ENCODE measurements around the gene BACH2. TPM values are rescaled to one million over a fixed set of nuclear protein-coding genes. Genes with fewer than 3 reads are reported as not detected.

Gene BACH2
- total RNA-seq, 1 experiment from 2014 or later, result 3.3 TPM

DNA sequence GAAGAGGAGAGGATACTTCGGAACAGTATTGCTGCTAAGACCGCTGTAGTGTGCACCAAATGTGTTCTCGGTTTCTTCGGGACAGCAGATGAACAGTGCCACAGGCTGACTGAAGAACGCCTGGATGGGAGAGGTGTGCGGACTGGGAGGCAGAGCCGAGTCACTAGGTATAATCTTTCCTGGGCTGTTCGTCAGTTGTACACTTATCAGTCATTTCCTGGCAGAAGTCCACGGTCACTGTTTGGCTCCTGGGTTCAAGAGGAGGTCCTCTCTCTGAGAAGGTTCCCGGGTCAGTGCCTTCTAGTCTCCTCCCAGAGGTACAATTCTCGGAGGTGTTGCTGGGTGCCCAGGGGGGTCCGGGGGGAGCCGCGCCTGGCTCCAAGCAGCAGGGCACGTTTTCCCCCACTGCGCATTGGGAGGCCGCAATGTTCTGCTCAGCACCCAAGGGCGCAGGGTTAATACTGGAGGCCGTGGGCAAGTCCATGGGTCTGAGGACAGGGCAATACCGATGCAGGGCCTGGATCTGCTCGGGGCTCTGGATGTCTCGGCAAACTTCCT is 364.3 kb downstream of the BACH2 start:
- Histone ChIP-seq H2AFZ (ENCODE audit: low read depth, low read length, poor library complexity, severe bottlenecking) (no peak overlapping the region), H3K27ac (ENCODE audit: low read depth, low read length) (no peak overlapping the region), H3K79me2 (ENCODE audit: insufficient read depth, low read length) (no peaks in the 10 kb centered on the region), H3K27me3 (ENCODE audit: insufficient read depth, low read length) (no peaks in the 10 kb centered on the region), H3K9me2 (ENCODE audit: insufficient read depth) (no peaks in the 10 kb centered on the region), H3K4me2 (ENCODE audit: low read length) (no peak overlapping the region), H3K4me3 (replicated peaks in 1 of 2; ENCODE audit: low read depth in 1 of 2, low read length in 2 of 2) (no peak overlapping the region), H3K4me1 (ENCODE audit: control insufficient read depth in 1 of 2, insufficient read depth in 2 of 2, low read length in 2 of 2) (no peaks in the 10 kb centered on the region), H3K36me3 (ENCODE audit: control insufficient read depth in 1 of 2, insufficient read depth in 2 of 2, low read length in 2 of 2) (no peaks in the 10 kb centered on the region), H4K20me1 (ENCODE audit: insufficient read depth) (no peaks in the 10 kb centered on the region), H3K9me3 (ENCODE audit: control insufficient read depth in 1 of 2, insufficient read depth in 1 of 2, low read depth in 1 of 2, low read length in 2 of 2) (no peaks in the 10 kb centered on the region), H3K9ac (ENCODE audit: low read length) (no peak overlapping the region)
- ATAC-seq (no peak), DNase-seq (ENCODE audit: low read depth, low spot score) (no peak)
- RAD21 ChIA-PET (ENCODE audit: low non-redundant PET in 1 of 2, low total read pairs in 2 of 2, uncharacterized antibody in 2 of 2, unreplicated experiment in 2 of 2), result no interaction called here
- no peak for TF ChIP-seq POLR2A (IDR thresholded peaks at IDR 0.05; ENCODE audit: borderline replicate concordance, extremely low read depth, insufficient read depth, insufficient read length)
- intact Hi-C loops (cut with micrococcal nuclease), result no loop called here
- CTCF ChIA-PET, result no interaction called here
- POLR2A ChIA-PET, result no interaction called here
- BruUV-seq (replicated peaks), result no TSS peak

DNA sequence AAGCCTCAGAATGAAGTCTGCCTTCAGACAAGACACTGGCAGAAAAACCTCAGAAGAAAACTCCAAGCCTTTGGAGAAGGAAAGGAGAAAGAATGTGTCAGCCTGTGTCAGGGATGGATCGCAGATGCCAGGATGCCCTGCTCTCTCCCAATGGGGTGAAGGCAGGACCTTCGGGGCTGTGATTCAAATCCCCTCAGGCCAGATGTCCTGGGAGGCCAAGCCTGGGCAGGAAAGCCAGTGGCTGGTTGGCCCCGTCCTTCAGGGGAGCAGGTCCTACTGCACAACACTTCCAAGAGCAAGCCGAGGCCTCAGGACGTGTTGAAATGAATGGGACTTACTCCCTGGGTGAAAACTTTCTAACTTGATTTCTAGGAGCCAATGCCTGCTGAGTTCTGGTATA is 365.9 kb downstream of the BACH2 start:
- Histone ChIP-seq H4K20me1 (ENCODE audit: insufficient read depth) (no peaks in the 10 kb centered on the region), H3K4me3 (replicated peaks in 1 of 2; ENCODE audit: low read depth in 1 of 2, low read length in 2 of 2) (no peak overlapping the region), H3K27ac (ENCODE audit: low read depth, low read length) (no peak overlapping the region), H3K27me3 (ENCODE audit: insufficient read depth, low read length) (no peaks in the 10 kb centered on the region), H3K9ac (ENCODE audit: low read length) (no peak overlapping the region), H3K9me3 (ENCODE audit: control insufficient read depth in 1 of 2, insufficient read depth in 1 of 2, low read depth in 1 of 2, low read length in 2 of 2) (no peaks in the 10 kb centered on the region), H2AFZ (ENCODE audit: low read depth, low read length, poor library complexity, severe bottlenecking) (no peak overlapping the region), H3K4me2 (ENCODE audit: low read length) (no peak overlapping the region), H3K9me2 (ENCODE audit: insufficient read depth) (no peaks in the 10 kb centered on the region), H3K4me1 (ENCODE audit: control insufficient read depth in 1 of 2, insufficient read depth in 2 of 2, low read length in 2 of 2) (no peaks in the 10 kb centered on the region), H3K36me3 (ENCODE audit: control insufficient read depth in 1 of 2, insufficient read depth in 2 of 2, low read length in 2 of 2) (no peaks in the 10 kb centered on the region), H3K79me2 (ENCODE audit: insufficient read depth, low read length) (no peaks in the 10 kb centered on the region)
- no peak for DNase-seq (ENCODE audit: low read depth, low spot score)
- CTCF ChIA-PET, result interaction anchor here (3.0 kb wide), 1 partner anchor 10 kb away, joined by 16 read pairs; no protein-coding TSS in a partner anchor
- POLR2A ChIA-PET, result no interaction called here
- TF ChIP-seq YY1 (IDR thresholded peaks at IDR 0.05; ENCODE audit: extremely low read depth, insufficient replicate concordance, low read depth, low read length), result no peak
- no peak for TF ChIP-seq ZBTB33 (IDR thresholded peaks at IDR 0.05; ENCODE audit: extremely low read depth, insufficient replicate concordance, low read length)
- no peak for TF ChIP-seq TCF7L2 (IDR thresholded peaks at IDR 0.05; ENCODE audit: borderline replicate concordance, extremely low read depth, insufficient read depth, insufficient read length)
- TF ChIP-seq RAD21 (IDR thresholded peaks at IDR 0.05; ENCODE audit: low read depth), result no peak
- TF ChIP-seq FOSL1 (IDR thresholded peaks at IDR 0.05; ENCODE audit: low read depth), result no peak
- no peak for TF ChIP-seq SP1 (IDR thresholded peaks at IDR 0.05; ENCODE audit: low read depth)
- no peak for TF ChIP-seq SRF (IDR thresholded peaks at IDR 0.05; ENCODE audit: low read depth)
- TF ChIP-seq POLR2AphosphoS5 (IDR thresholded peaks at IDR 0.05; ENCODE audit: low read depth, low read length), result no peak
- no peak for TF ChIP-seq SIN3A (IDR thresholded peaks at IDR 0.05; ENCODE audit: low read depth)
- TF ChIP-seq EZH2 (IDR thresholded peaks at IDR 0.05), result no peak
- TF ChIP-seq, protein P1, sequence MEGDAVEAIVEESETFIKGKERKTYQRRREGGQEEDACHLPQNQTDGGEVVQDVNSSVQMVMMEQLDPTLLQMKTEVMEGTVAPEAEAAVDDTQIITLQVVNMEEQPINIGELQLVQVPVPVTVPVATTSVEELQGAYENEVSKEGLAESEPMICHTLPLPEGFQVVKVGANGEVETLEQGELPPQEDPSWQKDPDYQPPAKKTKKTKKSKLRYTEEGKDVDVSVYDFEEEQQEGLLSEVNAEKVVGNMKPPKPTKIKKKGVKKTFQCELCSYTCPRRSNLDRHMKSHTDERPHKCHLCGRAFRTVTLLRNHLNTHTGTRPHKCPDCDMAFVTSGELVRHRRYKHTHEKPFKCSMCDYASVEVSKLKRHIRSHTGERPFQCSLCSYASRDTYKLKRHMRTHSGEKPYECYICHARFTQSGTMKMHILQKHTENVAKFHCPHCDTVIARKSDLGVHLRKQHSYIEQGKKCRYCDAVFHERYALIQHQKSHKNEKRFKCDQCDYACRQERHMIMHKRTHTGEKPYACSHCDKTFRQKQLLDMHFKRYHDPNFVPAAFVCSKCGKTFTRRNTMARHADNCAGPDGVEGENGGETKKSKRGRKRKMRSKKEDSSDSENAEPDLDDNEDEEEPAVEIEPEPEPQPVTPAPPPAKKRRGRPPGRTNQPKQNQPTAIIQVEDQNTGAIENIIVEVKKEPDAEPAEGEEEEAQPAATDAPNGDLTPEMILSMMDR (IDR thresholded peaks at IDR 0.05 in 2 of 3, conservative IDR thresholded peaks at IDR 0.05 in 1 of 3; ENCODE audit: borderline replicate concordance in 1 of 3, insufficient read depth in 1 of 3, low read depth in 2 of 3, low read length in 2 of 3), result no peak
- no peak for TF ChIP-seq JUND (IDR thresholded peaks at IDR 0.05)
- no peak for ATAC-seq
- intact Hi-C loops (cut with micrococcal nuclease), result no loop called here
- BruUV-seq (replicated peaks), result no TSS peak
- RAD21 ChIA-PET (ENCODE audit: low non-redundant PET in 1 of 2, low total read pairs in 2 of 2, uncharacterized antibody in 2 of 2, unreplicated experiment in 2 of 2), result no interaction called here

Data from HCT116 (cell line).